ENCODE results near the gene SHC4.

DNA sequence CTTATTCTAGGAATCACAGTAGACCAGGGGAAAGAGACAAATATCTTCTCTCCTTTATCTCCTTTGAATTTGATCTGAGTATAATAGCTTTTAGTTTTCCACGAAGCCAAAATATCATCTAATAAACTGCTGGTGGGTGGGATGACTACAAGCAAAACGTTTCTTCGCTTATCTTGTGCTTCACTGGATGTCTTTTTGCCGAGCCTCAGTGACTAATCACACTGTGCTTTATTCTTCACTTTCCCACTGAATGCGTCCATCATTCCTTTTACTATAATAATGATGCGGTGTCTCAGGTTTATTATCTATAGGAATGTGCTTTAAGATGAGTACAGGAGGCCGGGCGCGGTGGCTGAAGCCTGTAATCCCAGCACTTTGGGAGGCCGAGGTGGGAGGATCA, 185.4 kb downstream of the SHC4 start:
- TF ChIP-seq, protein P1, sequence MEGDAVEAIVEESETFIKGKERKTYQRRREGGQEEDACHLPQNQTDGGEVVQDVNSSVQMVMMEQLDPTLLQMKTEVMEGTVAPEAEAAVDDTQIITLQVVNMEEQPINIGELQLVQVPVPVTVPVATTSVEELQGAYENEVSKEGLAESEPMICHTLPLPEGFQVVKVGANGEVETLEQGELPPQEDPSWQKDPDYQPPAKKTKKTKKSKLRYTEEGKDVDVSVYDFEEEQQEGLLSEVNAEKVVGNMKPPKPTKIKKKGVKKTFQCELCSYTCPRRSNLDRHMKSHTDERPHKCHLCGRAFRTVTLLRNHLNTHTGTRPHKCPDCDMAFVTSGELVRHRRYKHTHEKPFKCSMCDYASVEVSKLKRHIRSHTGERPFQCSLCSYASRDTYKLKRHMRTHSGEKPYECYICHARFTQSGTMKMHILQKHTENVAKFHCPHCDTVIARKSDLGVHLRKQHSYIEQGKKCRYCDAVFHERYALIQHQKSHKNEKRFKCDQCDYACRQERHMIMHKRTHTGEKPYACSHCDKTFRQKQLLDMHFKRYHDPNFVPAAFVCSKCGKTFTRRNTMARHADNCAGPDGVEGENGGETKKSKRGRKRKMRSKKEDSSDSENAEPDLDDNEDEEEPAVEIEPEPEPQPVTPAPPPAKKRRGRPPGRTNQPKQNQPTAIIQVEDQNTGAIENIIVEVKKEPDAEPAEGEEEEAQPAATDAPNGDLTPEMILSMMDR (IDR thresholded peaks at IDR 0.05; ENCODE audit: low read depth, low read length), result no peak
- TF ChIP-seq MYC (IDR thresholded peaks at IDR 0.05; ENCODE audit: low read depth, low read length), result no peak
- no peak for TF ChIP-seq POLR2A (IDR thresholded peaks at IDR 0.05; ENCODE audit: extremely low read depth, insufficient read length)
- TF ChIP-seq, protein P2, sequence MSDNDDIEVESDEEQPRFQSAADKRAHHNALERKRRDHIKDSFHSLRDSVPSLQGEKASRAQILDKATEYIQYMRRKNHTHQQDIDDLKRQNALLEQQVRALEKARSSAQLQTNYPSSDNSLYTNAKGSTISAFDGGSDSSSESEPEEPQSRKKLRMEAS (IDR thresholded peaks at IDR 0.05; ENCODE audit: low read depth, low read length), result no peak
